Hematopoietic multipotent progenitor cell treated with erythropoietin and hydrocortisone succinate and interleukin-3 and kit ligand, for 6 days (in vitro differentiated cells): Measurements from ENCODE around the gene MICAL3.

ENCODE experiments used
- DNase-seq: peaks from one replicate; pipeline ENCODE4 v3.0.0-alpha.2; 2015

The MICAL3 gene

DNA sequence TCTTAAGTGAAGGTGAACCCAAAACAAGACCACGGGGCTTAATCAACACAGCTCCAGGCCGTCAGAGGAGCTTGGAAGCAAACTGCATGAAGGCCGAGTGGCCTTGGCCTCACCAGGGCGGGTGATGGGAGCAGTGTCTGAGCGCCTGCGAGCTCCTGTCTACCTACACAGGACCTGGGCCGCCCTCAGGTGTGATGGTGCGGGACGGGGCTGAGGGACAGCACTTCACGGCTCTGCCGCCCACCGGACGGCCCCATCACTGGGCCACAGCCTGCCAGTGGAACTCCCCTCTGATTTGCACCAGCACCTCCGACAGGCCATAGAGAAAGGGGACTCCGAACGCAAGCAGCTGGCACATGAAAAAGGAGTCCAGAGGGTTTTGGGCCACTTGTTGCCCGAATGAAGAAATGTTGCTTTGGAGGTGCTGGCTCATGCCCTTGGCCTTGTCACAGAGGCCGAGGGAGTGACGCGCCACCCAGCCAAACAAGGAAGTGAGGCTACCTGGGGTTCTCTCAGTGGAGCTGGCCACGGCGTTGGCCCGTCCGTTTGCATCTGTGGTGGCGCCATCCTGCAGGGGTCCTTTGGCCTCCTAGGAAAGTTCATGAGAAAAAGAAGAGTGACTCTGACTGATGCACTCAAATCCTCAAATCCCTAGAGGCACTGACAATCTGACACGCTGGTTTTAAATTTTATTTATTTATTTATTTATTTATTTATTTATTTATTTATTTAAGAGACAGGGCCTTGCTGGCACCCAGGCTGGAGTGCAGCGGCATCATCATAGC lies 159.8 kb downstream of the MICAL3 start:
- no peak for DNase-seq

DNA sequence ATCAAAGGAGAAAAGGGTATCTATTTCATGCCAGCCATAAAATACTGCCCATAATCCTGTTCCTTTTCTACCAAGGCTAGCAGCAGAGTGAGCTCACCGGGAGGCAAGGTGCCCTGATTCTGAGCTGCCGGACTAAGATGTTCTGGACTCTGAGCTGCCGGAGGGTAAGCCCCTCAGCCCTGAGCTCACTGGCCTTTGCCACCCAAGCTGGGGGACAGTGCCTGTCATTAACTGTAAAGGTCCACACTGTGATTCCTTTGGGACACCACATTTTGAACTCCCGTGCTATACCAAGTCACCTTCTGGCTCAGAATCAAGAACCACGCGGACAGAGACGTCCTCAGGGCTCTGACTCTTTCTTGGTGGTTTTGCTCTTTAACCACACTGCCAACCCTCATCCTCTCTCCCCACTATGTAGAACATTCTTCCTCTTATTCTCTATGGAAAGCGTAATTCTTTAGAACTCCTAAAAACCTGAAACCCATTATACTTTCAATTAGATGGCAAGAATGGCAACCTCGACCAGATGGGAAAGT lies 161.6 kb downstream of the MICAL3 start:
- DNase-seq, result no peak

DNA sequence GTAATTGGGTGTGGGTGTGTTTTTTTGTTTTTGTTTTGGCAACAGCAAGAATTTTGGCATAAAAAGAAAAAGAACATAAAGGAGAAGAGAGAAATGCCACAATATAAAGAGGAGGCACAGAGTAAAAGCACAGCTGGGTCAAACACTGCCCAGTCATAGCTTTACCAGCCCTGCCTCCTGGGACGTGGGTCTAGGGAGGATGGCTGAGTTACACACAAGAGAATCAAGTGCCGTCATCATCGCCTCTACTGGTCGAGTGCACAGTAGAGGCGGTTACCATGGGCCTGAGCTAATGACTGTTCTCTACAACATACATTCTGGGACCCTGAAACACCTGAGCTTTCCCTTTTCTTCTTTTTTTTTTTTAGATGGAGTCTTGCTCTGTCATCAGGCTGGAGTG lies 162.5 kb downstream of the MICAL3 start:
- no peak for DNase-seq

DNA sequence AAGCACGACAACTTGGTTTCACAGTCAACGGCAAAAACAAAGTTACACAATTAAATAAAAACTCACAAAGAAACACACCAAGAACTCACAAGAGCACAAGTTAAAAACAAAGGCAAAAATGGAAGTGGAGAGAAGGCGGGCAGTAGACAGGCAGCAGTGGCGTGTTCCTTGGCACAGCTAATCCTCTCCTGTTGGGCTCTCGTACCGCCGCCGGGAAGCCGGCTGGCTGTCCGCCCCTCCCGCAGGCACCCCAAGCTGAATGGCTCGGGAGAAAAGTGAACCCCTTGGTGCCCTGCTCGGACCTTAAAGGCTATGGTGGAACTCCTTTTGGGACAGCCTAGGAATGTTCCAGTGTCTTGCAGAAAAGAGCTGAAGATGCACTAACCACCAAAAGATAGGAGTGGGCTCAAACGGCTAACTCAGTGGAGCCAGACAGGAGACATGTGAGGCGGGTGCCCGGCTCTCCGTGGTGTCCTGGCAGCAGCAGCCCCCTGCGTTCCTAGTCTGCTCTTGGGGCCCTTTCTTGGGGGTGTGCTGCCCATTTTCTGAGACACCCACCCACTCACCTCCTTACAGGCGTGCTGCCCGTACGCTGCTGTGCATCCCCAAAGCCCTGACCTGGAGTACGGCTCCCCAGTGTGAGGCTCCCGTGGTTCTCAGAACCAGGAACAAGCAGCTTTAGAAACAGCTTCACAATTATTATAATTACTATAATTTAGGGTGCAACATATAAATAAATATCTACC lies 164.0 kb downstream of the MICAL3 start:
- DNase-seq, result no peak

DNA sequence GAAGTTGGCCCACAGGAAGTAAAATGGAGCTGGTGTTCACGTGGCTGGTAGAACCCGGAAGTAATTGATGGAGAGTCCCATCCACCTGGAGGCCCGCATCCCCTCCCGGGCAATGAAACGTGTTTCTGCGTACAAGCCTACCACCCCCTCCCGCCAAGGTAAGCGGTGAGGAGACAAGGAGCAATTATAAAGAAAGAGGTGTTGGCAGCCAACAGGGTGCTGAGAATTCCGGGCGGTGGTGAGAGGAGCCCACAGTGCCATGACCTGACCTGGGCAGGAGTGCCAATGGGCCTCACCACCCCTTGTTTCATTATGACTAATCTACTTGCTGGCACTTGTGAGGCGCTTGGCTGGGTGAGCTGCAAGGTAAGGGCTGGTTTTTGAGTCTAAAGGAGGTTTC lies 166.3 kb downstream of the MICAL3 start:
- no peak for DNase-seq

DNA sequence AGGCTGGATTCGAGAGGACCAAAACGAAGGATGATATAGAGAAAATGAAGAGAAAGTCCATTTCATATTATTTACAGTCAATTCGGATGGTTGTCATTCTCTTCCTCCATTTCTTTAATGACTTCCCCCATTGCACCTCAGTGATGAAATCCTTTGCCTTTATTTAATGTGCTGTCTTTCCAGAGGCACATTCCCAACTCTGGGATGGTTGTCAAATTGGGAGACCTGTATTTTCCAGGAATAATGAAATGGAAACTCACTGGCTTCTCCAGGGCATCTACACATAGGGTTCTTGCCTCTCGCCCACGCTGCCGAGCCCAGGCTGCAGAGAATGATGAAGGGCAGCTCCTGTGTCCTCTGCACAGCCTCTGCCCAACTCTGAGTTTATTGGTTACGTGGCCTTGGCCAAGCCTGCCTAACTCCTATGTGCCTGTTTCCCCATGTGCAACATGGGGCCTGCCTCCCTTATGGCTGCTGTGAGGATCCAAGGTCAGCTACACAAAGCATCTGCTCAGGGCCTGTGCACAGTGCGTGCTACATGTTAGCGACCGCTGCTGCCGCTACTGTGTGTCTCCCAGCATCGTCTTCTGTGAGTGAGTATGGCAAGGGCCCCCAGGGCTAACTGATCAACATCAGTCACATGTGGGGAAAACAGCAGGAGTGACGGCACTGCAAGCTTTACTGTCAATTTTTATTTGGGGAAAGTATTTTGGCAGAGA lies 168.6 kb downstream of the MICAL3 start:
- DNase-seq, result no peak

DNA sequence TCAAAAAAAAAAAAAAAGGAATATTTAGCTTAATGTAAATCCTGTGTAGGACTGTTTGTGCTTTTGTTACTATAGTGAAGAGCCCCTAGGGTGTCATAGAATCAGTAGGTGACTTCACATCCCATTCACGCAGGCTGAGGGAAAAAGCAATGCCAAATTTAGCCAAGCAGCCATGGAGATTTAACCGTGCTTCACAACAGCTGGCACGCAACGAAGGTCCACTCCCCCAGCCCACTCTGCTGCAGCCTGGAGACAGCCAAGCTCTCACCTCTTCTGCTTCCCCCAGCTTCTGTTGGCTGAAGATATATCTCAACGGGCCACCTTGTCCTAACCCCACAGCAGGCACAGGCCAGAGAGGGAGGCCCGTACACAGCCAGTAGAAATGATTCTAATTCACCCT lies 171.3 kb downstream of the MICAL3 start:
- DNase-seq, result peak; percentile 58

DNA sequence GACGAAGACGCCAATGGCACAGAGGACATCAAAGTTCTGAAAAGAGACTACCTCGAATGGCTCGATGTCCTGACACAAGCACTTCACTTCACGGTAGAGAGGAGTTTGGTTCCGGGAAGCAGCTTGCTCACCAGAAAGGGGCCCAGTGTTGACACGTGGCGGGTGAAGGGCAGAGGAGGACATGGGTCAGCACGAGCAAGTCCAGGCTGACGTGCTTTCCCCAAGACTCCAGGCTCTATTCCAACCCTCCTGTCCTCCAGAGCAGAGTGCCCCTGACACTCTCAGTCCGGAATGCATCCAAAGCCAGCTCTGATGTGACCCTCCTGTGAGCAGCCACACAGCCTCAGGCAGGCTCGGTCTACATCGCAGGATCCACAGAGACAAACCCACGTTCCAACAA lies 172.6 kb downstream of the MICAL3 start:
- DNase-seq, result no peak

DNA sequence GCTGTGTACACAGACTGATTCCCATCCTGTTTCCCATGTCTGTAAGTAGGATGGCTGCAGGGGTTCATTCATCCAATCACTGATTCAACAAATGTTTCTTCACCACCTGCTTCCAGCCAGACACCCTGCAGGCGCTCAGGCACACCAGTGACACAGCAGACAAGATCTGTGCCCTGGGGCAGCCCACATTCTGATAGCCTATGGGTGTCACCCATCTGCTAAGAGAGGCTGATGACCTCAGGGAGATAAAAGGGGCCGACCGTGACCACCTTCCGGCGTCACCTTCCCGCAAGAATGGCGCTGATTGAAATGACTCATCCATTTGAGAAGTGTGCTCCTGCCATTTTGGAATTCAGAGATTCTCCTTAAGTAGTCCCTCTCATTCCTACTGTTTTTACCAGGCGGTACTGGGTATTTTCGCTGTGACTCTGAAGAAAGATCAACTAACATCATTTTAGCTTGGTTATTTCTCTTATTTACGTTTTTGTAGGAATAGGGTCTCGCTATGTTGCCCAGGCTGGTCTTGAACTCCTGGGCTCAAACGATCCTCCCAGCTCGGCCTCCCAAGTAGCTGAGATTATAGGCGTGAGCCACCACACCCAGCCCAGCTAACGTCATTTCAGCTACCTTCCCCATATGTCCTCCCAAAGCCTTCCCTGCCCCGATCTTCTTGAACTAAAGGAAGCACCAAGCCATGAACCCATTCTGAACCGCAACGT lies 176.8 kb downstream of the MICAL3 start:
- DNase-seq, result peak; percentile 39

DNA sequence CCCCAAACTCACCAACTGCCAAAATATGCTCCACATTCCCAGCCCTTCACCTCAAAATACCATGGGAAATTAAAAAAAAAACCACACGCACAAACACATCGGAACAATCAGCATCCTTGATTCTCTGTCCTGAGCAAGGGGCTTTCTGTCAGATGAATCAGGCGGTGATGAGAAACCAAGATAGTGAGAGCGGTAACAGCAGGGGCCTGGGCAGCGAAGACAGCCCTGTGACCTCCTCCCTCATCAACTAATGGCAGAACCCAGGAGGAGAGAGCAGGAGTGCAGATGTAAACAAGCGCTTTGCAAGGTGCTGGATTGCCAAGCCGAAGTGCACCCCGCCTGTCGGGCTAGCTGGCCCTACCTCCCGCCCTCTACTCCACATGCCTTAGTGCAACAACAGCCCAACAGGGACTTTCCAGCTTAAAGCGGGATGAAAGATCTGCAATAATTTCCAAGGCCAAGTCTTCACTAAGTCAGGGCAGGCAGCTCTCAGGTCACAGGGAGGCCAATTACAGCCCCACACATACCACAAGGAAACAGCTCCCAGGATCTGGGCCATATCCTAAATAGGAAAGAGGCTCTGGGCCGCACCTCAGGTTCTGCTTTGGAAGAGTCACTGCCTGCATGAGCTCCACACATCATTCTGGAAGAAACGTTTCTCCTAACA lies 177.9 kb downstream of the MICAL3 start:
- no peak for DNase-seq

DNA sequence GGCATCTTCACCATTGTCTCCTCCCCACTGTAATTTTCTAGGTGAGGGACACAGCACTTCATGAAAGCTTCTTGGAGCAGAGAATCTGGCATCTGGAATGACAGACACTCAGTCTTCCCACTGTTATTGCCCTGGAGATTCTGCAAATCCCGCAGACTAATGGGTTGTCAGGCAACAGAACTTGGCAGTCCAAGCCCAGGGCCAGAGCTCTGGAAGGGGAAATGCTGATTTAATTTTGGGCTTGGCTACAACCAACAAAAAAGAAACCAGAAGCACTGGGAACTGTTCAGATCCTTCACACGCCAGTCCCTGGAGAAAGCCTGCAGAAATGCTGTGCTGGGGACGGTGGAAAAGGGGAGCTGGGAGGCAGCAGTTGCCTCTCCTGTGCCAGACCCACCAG lies 178.6 kb downstream of the MICAL3 start:
- DNase-seq, result no peak

DNA sequence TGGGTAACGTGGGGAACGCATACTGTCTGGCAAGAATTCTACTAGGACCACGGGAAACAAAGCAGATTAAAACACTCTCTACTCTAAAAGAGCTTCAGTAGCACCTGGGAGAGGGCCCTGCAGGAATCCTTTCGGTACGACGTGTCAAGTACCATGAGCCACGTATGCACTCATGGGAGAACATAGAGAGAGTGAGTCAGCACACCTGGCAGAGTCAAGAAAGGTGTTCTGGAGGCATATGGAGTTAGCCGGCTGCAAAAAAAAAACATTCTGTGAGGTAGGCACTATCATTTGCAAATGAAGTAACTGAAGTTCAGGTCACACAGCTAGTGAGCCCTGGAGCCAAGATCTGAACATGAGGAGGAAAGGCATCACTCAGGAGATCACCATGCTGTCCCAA lies 179.0 kb downstream of the MICAL3 start:
- DNase-seq, result no peak

DNA sequence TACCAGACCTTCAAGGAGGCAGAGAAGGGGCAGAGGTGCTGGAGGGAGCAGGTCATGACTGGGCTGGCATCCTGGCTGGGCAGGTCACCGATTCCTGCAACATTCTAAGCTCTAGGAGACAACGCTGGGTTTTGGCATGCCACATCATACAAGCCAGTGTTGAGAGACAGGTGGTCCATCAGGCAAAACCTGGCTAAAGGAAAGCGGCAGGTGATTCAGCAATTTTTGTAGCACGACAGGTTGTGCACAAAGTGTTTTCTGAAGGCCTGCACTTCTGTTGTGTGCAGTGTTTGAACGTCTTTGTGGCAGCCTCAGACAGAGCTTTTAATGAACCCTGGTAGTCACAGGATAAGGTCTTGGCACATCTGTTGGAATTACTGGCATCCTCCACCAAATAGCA lies 180.2 kb downstream of the MICAL3 start:
- DNase-seq, result no peak

DNA sequence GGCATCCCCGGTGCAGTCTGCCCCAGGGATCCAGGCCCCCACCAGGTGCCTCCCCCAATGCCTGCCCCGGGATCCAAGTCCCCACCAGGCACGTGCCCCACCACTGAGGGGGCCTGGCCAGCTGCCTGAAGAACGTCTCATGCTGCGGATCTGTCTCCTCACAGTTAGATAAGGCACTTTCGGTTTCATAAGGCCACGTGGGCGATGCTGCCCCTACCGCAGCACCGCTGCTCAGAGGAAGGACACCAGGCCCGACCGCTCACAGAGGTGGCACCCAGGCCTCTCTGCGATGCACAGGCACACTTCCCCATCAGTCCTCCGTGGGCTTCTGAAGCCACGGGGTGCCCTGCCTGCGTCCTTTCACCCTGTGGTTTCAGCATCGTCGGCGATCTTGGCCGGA lies 182.0 kb downstream of the MICAL3 start:
- DNase-seq, result no peak

DNA sequence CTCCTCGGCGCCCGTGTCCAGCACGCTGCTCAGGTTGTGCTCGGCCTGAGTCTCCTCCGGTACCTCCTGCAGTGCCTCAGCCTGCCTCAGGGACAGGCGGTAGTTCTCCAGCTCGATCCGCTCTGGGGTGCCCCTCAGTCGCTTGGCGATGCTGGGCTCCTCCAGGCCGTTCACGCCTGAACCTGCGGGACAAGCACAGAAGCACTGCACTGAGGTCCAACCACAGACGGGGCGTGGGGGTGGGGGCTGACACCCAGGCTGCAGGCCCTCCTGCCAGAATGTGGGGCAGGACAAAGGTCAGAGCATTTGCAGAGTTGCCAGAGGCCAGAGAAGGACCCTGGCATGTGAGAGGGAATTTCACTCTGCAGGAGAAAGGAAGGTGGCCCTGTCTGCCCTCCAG lies 182.5 kb downstream of the MICAL3 start:
- no peak for DNase-seq

DNA sequence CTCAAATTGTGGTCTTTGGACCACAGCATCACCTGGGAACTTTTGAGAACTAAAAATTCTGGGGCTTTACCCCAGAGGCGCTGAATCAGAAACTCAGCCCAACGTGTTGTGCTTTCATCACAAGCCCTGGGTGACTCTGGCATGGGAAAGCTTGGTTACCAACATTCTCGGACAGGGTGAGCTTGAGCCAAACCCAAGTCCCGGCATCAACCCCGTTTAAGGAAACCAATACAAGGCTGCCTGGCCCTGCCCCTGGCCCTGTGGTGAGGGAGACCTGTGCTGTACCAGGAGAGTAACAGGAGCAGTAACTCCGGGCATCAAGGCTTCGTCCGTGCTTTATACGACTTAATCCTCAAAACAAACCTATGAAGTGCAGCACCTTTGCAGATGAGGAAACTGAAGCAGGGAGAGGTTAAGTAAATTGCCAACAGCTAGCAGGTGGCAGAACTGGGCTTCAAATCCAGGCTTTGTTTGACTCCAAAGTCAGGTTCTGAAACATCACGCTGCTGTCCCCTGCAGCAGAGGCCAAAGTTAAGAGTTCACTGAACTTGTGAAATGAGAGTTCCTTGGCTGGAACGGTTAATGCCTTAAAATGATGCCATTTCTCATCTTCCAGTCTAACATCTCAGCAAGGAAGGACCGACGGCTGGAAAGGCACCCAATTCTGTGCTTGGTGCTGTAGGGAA lies 186.0 kb downstream of the MICAL3 start:
- no peak for DNase-seq

DNA sequence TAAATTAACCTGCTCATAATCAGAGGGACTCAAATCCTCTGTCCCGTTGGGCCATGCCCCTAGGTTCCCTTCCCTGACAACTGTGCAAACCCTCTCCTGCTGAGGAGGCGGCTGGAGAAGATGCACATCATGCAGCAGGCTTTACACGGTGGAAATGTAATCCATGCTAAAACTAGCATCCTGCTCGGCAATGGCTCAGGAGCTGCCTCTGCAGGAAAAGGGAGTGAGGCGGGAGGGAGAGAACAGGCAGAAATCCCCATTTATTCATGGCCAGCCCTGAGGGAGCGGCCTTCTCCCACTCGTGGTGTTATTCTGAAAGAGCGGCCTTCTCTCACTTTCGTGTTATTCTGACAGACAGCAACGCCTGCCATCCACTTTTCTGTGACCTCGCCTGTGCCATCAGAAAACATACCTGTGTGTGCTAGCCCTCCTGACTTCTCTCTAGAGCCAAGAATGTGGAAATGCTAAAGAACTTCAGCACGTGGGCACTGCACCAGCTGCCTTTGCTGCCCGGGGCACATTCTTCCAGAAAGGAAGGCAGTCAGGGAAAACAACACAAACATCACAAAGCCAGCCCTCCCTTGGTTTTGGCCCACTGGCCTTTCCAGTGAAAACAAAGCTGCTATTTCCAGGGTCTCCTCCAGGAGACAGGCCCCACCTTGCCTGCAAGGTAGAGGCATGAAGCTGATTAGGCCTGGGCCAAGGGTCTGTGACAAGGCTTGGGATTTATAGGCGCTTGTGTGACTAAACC lies 187.2 kb downstream of the MICAL3 start:
- no peak for DNase-seq

DNA sequence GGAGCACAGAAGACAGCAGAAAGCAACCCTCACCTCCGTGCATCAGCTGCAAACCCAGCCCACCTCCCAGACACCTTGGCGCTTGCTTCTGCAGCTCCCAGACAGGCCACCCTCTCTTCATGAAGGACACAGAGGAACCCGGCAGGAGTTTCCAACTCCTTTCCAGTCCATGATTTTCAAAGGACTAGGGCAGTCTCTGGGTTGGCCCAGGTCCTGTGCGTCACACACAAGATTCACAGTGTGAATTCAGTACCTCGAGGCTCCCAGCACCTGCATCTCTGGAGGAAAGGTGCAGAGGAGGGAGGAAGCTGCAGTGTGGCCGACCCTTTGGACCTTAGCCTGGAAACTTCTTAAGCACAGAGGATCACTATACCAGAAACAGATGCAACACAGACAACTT lies 189.1 kb downstream of the MICAL3 start:
- no peak for DNase-seq

DNA sequence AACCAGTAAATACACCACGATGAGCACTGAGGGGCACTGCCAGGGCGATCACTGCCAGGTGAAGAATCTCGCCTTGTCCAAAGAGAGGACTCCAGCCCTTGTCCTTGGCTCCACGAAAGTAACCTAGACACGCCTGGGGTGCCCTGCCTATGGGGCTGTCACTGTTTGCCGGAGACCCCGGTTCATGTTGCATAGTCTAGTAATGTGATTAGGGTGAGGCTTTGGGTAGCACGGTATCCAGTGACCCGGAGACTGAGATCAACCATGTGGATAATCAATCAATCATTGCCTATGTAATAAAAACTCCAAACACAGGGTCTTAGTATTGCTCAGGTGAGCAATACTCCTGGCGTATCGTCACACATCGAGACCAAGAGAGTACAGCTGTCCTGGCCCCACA lies 190.9 kb downstream of the MICAL3 start:
- DNase-seq, result no peak

DNA sequence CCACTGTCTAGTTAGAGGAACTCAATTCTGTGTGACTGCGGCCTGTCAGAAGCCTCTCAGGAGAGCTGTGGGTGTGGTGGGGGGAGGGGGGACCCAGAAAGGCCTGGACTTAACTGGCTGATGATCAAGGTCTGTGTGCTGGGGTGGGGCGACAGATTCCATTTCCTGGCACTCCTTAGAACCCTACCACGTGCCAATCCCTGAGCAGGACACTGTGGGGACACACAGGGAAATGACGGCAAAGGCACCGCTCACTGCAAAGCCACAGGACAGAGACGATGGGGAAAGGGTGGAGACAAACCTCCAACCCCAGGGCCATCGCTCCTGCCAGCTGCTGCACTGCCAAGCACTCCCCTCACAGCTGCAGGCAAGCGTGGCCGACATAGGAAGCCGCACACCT lies 191.7 kb downstream of the MICAL3 start:
- no peak for DNase-seq
